Stimulated activated naive CD8-positive, alpha-beta T cell treated with anti-CD3 and anti-CD28 coated beads, Interleukin-15, amount 100 ng/mL, for 72 hours (primary cell): ENCODE measurements around the gene KRTAP10-1.
"Not testable (repeated sequence)": the region's sequence is repeated elsewhere in the genome, so short reads cannot be mapped to it uniquely, and the experiment has no call there.

Experiments used
- ATAC-seq: fragments of 150-1000 bp; cut with Tn5 transposase; 2 replicates; pipeline ENCODE4 v1.10.0; 2021; ENCODE audit warnings: mild to moderate bottlenecking, moderate library complexity
- DNase-seq, 2 donors: peaks; one replicate each; pipeline ENCODE4 v3.0.0; 2021 to 2022
- H3K27ac Mint-ChIP-seq, 2 donors: one replicate each; pipeline ENCODE4 v1.8.0; 2022; ENCODE audit warnings: mild to moderate bottlenecking in 2 of 2, mixed read lengths in 2 of 2, moderate library complexity in 2 of 2
- H3K27me3 Mint-ChIP-seq: one replicate; pipeline ENCODE4 v1.8.0; 2022; ENCODE audit warnings: mixed read lengths
- H3K4me1 Mint-ChIP-seq: one replicate; pipeline ENCODE4 v1.8.0; 2022; ENCODE audit warnings: mild to moderate bottlenecking, mixed read lengths
- H3K4me3 Mint-ChIP-seq, 2 donors: one replicate each; pipeline ENCODE4 v1.8.0; 2022; ENCODE audit warnings: mild to moderate bottlenecking in 2 of 2, mixed read lengths in 2 of 2, moderate library complexity in 1 of 2
- H3K9me3 Mint-ChIP-seq, 2 donors: one replicate each; pipeline ENCODE4 v1.8.0; 2022; ENCODE audit warnings: mixed read lengths in 2 of 2

The KRTAP10-1 gene

GRCh38 chr21:44539991-44540666 lies at the start of gene KRTAP10-1:
KRTAP10-1 (minus strand) TSS chr21:44540195; CDS start chr21:44540150, 45 bp downstream.
- H3K27ac Mint-ChIP-seq = peak within 1 kb of the TSS in 1 of 2 donors; percentile 59
- no peak within 1 kb of the TSS for H3K4me3 Mint-ChIP-seq
- H3K4me1 Mint-ChIP-seq = no peaks in the 10 kb centered on the region
- no peaks in the 10 kb centered on the region for H3K27me3 Mint-ChIP-seq
- no peaks in the 10 kb centered on the region for H3K9me3 Mint-ChIP-seq
- ATAC-seq (no peak), DNase-seq (no peak)

GRCh38 chr21:44589094-44589493 lies 49.1 kb upstream of the KRTAP10-1 start:
- no peak for DNase-seq
- Mint-ChIP-seq H3K4me3 (no peak overlapping the region), H3K4me1 (peaks cover 13% of the 10 kb centered on the region), H3K27ac (no peak overlapping the region), H3K27me3 (peaks cover 15% of the 10 kb centered on the region), H3K9me3 (no peaks in the 10 kb centered on the region)
- no peak for ATAC-seq

GRCh38 chr21:44585892-44586291 lies 45.9 kb upstream of the KRTAP10-1 start:
- Mint-ChIP-seq H3K27me3 (peaks cover 6% of the 10 kb centered on the region), H3K9me3 (peaks cover 15 to 23% of the 10 kb centered on the region in 2 donors), H3K4me1 (peaks cover 22% of the 10 kb centered on the region), H3K4me3 (no peak overlapping the region), H3K27ac (peak overlapping the region in 1 of 2 donors; percentile 77)
- no peak for DNase-seq
- ATAC-seq = no peak

GRCh38 chr21:44583800-44584147 lies 43.8 kb upstream of the KRTAP10-1 start:
- Mint-ChIP-seq H3K27ac (no peak overlapping the region), H3K4me1 (peaks cover 28% of the 10 kb centered on the region), H3K27me3 (no peaks in the 10 kb centered on the region), H3K9me3 (peaks cover 16 to 41% of the 10 kb centered on the region in 2 donors), H3K4me3 (no peak overlapping the region)
- peak; percentile 7 to 31 for DNase-seq
- peak; percentile 89 for ATAC-seq

GRCh38 chr21:44583089-44583799 lies 43.2 kb upstream of the KRTAP10-1 start:
- Mint-ChIP-seq H3K27me3 (no peaks in the 10 kb centered on the region), H3K9me3 (peaks cover 16 to 43% of the 10 kb centered on the region in 2 donors), H3K4me3 (no peak overlapping the region), H3K4me1 (peaks cover 28% of the 10 kb centered on the region), H3K27ac (no peak overlapping the region)
- DNase-seq = no peak
- no peak for ATAC-seq

GRCh38 chr21:44582055-44582454 lies 42.1 kb upstream of the KRTAP10-1 start:
- H3K27ac Mint-ChIP-seq = no peak overlapping the region
- DNase-seq = no peak
- no peaks in the 10 kb centered on the region for H3K27me3 Mint-ChIP-seq

GRCh38 chr21:44581158-44581557 lies 41.2 kb upstream of the KRTAP10-1 start:
- H3K27me3 Mint-ChIP-seq = no peaks in the 10 kb centered on the region
- H3K9me3 Mint-ChIP-seq = peaks cover 16 to 64% of the 10 kb centered on the region in 2 donors
- H3K4me1 Mint-ChIP-seq = peaks cover 28% of the 10 kb centered on the region
- H3K4me3 Mint-ChIP-seq = no peak overlapping the region
- no peak overlapping the region for H3K27ac Mint-ChIP-seq
- DNase-seq (no peak), ATAC-seq (no peak)

More at GRCh38 chr21:44582055-44582454, 42.1 kb upstream of the KRTAP10-1 start:
- H3K4me1 Mint-ChIP-seq = peaks cover 28% of the 10 kb centered on the region
- no peak overlapping the region for H3K4me3 Mint-ChIP-seq
- ATAC-seq = no peak
- H3K9me3 Mint-ChIP-seq = peaks cover 16 to 55% of the 10 kb centered on the region in 2 donors

GRCh38 chr21:44580231-44580821 lies 40.3 kb upstream of the KRTAP10-1 start, which contains the start of gene KRTAP10-5:
KRTAP10-5 (minus strand) TSS chr21:44580604; CDS start chr21:44580578, 26 bp downstream.
- DNase-seq, H3K27me3 Mint-ChIP-seq, ATAC-seq: not testable (repeated sequence)
- Mint-ChIP-seq H3K4me1 (peaks cover 28% of the 10 kb centered on the region), H3K9me3 (peaks cover 16 to 71% of the 10 kb centered on the region in 2 donors), H3K4me3 (peak within 1 kb of the TSS in 1 of 2 donors; percentile 44), H3K27ac (peak within 1 kb of the TSS; percentile 26 to 59)

GRCh38 chr21:44579833-44580144 lies 39.8 kb upstream of the KRTAP10-1 start:
- Mint-ChIP-seq H3K4me3 (no peak overlapping the region), H3K4me1 (peaks cover 33% of the 10 kb centered on the region), H3K27me3 (peaks cover 7% of the 10 kb centered on the region), H3K27ac (no peak overlapping the region), H3K9me3 (peaks cover 16 to 71% of the 10 kb centered on the region in 2 donors)
- no peak for ATAC-seq
- DNase-seq = no peak

GRCh38 chr21:44579056-44579832 lies 39.2 kb upstream of the KRTAP10-1 start:
- DNase-seq (no peak), ATAC-seq (no peak)
- H3K9me3 Mint-ChIP-seq = peaks cover 16 to 71% of the 10 kb centered on the region in 2 donors
- peak overlapping the region in 1 of 2 donors; percentile 83 for H3K27ac Mint-ChIP-seq
- H3K4me3 Mint-ChIP-seq = no peak overlapping the region
- peaks cover 12% of the 10 kb centered on the region for H3K27me3 Mint-ChIP-seq
- H3K4me1 Mint-ChIP-seq = peaks cover 35% of the 10 kb centered on the region

GRCh38 chr21:44578371-44579055 lies 38.5 kb upstream of the KRTAP10-1 start:
- H3K27me3 Mint-ChIP-seq = peaks cover 16% of the 10 kb centered on the region
- H3K27ac Mint-ChIP-seq = no peak overlapping the region
- DNase-seq = no peak
- no peak for ATAC-seq
- peaks cover 16 to 71% of the 10 kb centered on the region in 2 donors for H3K9me3 Mint-ChIP-seq
- no peak overlapping the region for H3K4me3 Mint-ChIP-seq
- H3K4me1 Mint-ChIP-seq = peaks cover 30% of the 10 kb centered on the region

- Mint-ChIP-seq H3K27me3 (peaks cover 16% of the 10 kb centered on the region), H3K9me3 (peaks cover 2 to 56% of the 10 kb centered on the region in 2 donors), H3K4me1 (peaks cover 17% of the 10 kb centered on the region), H3K4me3 (no peak overlapping the region), H3K27ac (no peak overlapping the region)
- ATAC-seq (no peak), DNase-seq (no peak)
Measured at GRCh38 chr21:44576025-44576420, 36.0 kb upstream of the KRTAP10-1 start.

- Mint-ChIP-seq H3K27ac (no peak overlapping the region), H3K4me3 (no peak overlapping the region), H3K27me3 (peaks cover 16% of the 10 kb centered on the region), H3K9me3 (peaks cover 0 to 50% of the 10 kb centered on the region in 2 donors), H3K4me1 (peaks cover 17% of the 10 kb centered on the region)
- ATAC-seq (no peak), DNase-seq (no peak)
Measured at GRCh38 chr21:44575307-44576024, 35.5 kb upstream of the KRTAP10-1 start.
